HG03045 (cell line): ENCODE measurements around the gene SNRPA1.

Experiments used
- ATAC-seq: cut with Tn5 transposase; IDR thresholded peaks from one replicate; pipeline ENCODE4 v1.9.1; 2021; ENCODE audit warnings: mild to moderate bottlenecking, moderate library complexity; ENCODE audit not compliant: unreplicated experiment

The SNRPA1 gene

GRCh38 chr15:101264911-101265641 lies 30.0 kb downstream of the SNRPA1 start:
- no peak for ATAC-seq

DNA sequence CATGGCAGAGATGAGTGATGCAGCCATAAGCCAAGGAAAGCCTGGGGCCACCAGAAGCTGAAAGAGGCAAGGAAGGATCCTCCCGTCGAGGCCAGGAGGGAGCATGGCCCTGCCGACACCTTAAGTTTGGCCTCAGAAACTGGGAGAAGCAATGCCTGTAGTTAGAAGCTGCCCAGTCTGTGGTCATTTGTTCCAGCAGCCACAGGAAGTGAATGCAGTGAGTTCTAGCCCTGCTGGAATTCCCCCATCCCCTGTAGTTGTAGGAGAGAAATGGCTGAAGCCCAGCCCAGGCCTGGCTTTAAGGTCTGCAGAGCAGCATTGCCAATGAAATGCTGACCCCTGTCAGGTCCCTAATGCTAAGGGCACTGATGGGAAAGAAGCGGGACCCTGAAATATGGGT lies 31.0 kb downstream of the SNRPA1 start:
- ATAC-seq, result no peak

- ATAC-seq, result no peak
These were observed 32.5 kb downstream of the SNRPA1 start for GRCh38 chr15:101262551-101262950.

DNA sequence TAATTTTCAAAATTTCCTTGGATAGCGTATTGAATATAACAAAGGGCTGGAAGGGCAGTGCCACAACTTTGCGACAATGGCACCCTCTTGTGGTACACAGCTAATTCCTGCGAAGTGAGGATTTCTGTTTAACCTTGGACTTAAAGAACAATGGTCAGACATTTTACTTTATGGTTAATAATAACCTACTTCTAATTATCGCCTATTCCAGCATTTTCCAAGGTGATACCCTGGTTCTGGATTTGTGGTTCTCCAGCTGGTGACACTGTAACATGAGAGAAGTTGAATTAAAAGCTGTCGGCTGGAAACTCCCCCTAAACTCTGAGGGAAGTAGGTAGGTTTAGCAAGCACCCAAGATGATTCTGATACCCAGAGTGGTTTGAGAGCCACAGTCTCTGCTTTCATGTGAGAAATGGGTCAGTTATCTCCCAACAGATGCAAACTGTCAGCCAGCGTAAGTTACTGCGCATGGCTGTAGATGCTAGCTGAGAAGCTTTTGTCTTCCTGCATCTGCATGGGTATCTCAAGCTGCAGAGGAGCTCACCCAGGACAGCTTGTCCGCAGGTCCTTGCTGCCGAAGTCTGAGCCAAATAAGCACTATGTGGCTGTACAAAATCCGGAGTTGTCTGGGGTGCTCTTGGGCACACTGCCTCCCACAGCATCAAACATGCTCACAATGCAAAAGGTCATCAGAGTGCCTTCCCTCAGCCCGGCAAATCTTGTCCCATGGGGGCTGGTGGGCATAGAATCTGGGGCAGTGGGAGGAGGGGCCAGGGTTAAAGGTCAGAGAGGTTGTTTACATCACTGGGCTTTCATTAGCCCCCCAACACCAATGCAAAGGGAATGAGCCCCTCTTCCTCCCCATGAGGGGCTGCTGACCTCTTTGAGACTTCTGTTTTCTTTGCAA lies 36.6 kb downstream of the SNRPA1 start:
- no peak for ATAC-seq

GRCh38 chr15:101256757-101257156 lies 38.3 kb downstream of the SNRPA1 start:
- no peak for ATAC-seq

DNA sequence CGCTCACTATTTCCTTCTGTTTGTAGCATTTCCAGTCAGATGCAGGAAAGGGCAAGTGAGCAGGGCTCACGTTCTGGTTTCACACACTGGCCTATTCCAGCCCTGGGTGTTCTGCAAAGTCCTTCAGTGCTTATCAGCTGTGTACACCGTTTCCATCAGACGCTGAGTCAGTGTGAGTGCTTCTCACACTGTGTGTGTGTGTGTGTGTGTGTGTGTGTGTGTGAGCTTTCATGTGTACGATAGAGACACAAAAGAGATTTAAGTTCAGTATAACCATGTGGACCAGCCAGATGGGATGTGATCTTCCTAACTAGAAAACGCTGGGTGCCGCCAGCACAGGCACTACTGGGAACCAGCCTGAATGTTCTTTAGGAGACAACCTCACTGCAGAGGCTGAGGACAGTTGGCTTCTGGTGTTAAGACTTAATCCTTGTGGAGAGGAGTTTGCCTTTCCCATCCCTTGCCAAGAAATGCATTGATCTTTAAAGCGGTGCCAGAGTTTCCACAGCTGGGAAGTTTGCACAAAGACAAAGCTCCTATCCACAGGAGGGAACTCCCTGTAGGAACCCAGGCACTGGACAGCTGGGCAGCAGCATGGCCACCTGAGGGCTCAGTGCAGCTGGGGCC lies 39.3 kb downstream of the SNRPA1 start:
- no peak for ATAC-seq

GRCh38 chr15:101255051-101255395 lies 40.0 kb downstream of the SNRPA1 start:
- ATAC-seq, result no peak

DNA sequence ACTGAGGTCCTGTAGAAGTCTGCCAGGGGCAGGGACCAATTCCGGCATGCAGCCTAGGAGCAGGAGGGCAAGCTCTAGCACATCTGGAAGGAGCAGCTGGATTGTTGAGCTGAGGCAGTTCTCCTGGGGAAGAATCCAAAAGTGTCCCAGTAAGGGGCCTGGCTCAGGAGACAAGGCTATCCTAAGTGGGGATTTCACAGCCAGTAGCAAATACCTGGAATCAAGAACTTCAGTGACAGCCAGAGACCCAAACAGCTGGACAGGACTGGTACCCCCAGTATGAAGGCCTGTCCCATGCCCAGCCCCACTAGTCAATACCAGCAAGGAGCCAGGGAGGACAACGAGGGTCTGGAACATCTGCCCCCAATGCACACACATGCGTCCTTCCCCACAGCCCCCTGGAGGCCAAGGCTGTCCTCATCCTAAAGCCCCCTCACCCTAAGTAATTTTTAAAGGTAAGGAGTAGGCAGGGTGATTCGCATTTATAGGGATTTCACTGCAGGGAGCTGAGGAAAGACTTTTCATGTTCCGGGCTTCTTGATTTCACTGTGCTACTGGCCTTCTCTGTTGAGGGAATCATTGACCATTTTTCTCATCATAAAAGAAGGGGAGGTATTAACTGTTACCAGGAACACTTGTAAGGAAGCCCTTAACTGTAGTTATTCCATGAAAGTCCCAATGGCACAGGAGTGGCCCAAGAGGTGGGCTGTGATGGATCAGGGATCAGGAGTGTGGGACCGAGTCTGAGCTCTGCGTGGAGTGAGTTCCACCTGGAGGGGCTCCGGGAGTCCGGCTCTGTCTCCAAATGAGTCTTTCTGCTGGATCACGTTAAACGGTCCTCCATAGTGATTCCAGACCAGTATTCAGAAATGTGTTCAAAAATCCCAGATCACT lies 40.6 kb downstream of the SNRPA1 start:
- ATAC-seq, result no peak

DNA sequence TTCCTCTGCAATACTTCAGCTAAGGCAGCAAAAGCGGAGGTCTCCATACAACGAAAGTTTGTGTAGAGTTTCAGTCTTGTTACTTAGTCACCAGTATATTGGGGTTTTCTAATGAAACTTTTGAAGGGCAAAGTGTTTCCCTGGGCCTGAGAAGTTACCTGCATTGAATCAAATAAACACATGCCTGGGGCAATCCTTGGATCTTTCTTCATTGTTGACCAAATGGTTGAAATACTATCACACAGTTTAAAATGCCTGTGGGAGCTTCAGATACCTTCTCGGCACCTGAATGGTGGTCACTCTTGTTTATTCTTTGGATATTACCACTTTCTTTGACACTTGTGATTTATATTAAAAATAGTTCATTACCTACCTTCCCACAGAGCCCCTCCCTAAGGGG lies 42.2 kb downstream of the SNRPA1 start:
- no peak for ATAC-seq

DNA sequence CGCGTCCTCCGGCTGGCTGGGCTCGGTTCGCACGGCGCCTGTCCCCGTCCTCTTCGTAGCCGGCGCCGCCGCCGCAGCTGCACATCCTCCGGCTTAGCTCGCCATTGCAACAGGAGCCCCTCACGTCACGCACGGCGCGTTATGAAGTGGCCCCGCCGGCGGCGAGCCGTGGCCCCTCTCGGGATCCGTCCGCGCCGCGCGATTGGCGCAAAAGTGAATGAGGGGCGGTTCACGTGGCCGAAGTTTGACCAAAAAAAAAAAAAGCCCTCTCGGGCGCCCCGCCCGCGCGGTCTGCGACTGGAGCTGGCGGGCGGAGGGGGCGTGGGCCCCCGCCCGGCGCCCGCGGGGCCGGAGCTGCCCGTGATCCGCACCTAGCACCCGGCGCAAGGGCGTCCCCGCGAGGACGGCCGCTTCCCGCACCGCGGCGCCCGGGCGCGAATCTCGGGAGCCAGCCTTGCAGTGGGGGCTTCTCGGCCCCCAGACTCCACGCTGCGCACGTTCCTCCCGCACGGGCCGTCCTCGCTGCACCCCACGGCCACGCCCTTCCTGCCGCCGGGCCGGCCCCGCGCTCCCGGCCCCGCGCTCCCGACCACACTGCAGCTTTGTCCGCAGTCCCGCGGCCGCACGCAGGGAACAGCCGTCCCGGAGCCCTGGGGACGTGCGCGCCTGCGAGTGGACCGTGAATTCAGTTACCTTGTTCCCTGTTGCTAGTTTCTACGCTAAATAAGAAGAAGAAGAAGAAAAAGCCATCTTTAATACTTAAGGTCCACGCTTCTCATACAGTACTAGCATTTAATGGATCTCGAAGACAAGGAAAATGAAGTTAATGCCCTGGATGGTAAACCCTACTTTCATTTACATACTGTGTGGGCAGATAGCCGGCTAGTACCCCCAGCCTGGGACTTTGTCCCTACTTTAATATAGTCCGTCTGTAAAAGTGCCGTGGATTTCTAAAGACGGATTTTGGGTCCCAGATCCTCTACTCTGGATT lies 42.9 kb downstream of the SNRPA1 start, which contains the start of gene CHSY1:
Gene CHSY1, minus strand, starts transcription at position 219 of the 991 bp plus-strand sequence. CDS start 592 bp downstream, outside the sequence.
- peak; percentile 70 for ATAC-seq

- peak; percentile 38 for ATAC-seq
These were observed 43.9 kb downstream of the SNRPA1 start for GRCh38 chr15:101250873-101251829.

GRCh38 chr15:101250341-101250831 lies 44.7 kb downstream of the SNRPA1 start:
- ATAC-seq, result no peak

DNA sequence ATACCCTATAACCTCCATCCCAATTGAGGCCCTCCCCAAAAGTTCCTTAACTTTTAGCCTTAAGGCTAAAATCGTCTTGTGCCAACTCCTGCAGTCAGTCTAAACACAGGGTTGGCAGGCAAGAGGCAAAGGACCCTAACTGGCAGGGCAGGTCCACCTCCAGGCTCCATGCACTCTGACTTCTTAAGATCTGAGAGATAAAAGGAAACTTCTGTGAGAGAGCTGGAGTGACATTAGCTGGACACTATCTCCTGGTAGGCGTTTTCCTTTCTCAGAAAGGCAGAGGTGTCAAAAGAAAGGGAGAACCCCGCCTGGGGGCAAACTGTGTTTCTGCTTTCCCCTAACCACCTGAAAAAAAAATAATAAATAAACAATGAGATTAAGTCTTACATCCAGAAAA lies 46.8 kb downstream of the SNRPA1 start:
- ATAC-seq, result no peak

- ATAC-seq, result no peak
These were observed 48.0 kb downstream of the SNRPA1 start for GRCh38 chr15:101246824-101247745.

DNA sequence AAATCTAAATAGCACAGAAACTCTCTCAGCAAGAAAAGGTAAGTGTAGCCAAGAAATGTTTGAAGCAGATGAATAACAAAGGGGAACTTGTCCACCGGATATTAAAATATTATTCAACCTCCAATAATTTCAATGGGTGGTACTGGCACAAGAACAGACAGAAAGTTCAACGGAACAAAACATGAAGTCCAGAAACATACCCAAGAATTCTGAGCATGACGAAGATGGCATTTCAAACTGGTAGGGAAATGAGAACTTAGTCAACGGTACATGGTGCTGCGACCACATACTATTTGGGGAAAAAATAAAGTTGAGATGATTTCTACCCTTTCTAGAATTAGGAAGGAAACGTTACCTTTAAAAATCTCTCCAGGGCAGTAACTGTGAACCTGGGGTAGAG lies 48.7 kb downstream of the SNRPA1 start:
- no peak for ATAC-seq

DNA sequence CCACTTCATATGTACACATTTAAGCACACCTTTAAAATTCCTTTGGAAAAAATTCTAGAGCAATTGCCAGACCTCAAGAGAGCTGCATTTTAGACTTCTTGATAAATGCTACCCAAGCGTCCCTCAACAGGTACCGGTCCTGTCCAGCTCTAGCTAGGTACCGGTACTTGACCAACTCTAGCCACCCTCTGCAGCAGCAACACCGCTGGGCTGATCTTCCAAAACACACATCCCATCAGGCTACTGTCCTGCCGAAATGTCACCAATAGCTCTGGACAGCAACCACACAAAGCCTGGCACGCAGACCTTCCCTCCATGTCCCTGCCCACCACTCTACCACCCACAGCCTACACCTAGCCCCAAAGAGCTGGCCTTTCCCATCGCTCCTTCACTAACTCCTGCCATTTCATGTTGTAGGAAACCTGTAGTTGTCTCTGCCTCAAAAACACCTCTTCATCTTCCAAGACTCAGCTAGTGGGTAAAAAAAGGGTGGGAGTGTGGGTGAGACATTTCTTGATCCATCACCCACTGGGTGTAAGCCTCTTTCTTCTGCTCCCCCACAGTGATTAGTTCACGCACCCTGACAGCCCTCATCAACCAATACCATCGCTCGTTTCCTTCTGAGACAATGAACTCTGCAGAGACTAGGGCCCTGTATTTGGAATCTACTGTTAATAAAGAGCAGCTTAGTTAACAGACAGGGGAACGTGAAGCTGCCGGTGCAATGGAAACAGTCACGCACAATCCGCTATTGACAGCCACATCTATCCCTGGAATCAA lies 50.0 kb downstream of the SNRPA1 start:
- no peak for ATAC-seq
